NCI-H1105 (cell line): ENCODE data around the gene DPYD.

Experiments used
- DNase-seq: peaks from one replicate; lab custom pipeline; 2025; lab: John Stamatoyannopoulos, UW

DPYD gene

GRCh38 chr1:97202481-97203380 lies 718.1 kb downstream of the DPYD start:
- DNase-seq = no peak

- no peak for DNase-seq
Observed at GRCh38 chr1:97201641-97202040, 719.2 kb downstream of the DPYD start.

GRCh38 chr1:97200595-97200994 lies 720.2 kb downstream of the DPYD start:
- no peak for DNase-seq

- DNase-seq = no peak
Observed at GRCh38 chr1:97196825-97197516, 723.9 kb downstream of the DPYD start.

- no peak for DNase-seq
Observed at GRCh38 chr1:97192872-97193572, 727.8 kb downstream of the DPYD start.

- DNase-seq = no peak
Observed at GRCh38 chr1:97190326-97190725, 730.5 kb downstream of the DPYD start.

GRCh38 chr1:97186381-97186780 lies 734.5 kb downstream of the DPYD start:
- no peak for DNase-seq

- peak; percentile 67 for DNase-seq
Observed at GRCh38 chr1:97174039-97174704, 746.7 kb downstream of the DPYD start.

GRCh38 chr1:97170300-97170699 lies 750.5 kb downstream of the DPYD start:
- DNase-seq = peak; percentile 31

- DNase-seq = no peak
Observed at GRCh38 chr1:97168056-97168455, 752.8 kb downstream of the DPYD start.

- no peak for DNase-seq
Observed at GRCh38 chr1:97167246-97167645, 753.6 kb downstream of the DPYD start.

GRCh38 chr1:97166626-97167025 lies 754.2 kb downstream of the DPYD start:
- no peak for DNase-seq

- no peak for DNase-seq
Observed at GRCh38 chr1:97164276-97164639, 756.6 kb downstream of the DPYD start.

- no peak for DNase-seq
Observed at GRCh38 chr1:97163591-97164275, 757.1 kb downstream of the DPYD start.

GRCh38 chr1:97160818-97161217 lies 760.0 kb downstream of the DPYD start:
- DNase-seq = peak; percentile 43

- no peak for DNase-seq
Observed at GRCh38 chr1:97159342-97159741, 761.5 kb downstream of the DPYD start.

- no peak for DNase-seq
Observed at GRCh38 chr1:97158691-97159096, 762.1 kb downstream of the DPYD start.

GRCh38 chr1:97157991-97158390 lies 762.8 kb downstream of the DPYD start:
- DNase-seq = no peak

- no peak for DNase-seq
Observed at GRCh38 chr1:97151651-97152050, 769.2 kb downstream of the DPYD start.

- DNase-seq = peak; percentile 79
Observed at GRCh38 chr1:97145321-97145956, 775.4 kb downstream of the DPYD start.

GRCh38 chr1:97144527-97144926 lies 776.3 kb downstream of the DPYD start:
- DNase-seq = no peak
